ENCODE data around the gene CDC14A. TPM values are rescaled to one million over a fixed set of nuclear protein-coding genes. Genes with fewer than 3 reads are reported as not detected.

The CDC14A gene
- total and polyA plus RNA-seq, 2 donors (not counting 1 experiment from before 2014, with no cell fraction given), result 1.4 to 3.5 TPM

DNA sequence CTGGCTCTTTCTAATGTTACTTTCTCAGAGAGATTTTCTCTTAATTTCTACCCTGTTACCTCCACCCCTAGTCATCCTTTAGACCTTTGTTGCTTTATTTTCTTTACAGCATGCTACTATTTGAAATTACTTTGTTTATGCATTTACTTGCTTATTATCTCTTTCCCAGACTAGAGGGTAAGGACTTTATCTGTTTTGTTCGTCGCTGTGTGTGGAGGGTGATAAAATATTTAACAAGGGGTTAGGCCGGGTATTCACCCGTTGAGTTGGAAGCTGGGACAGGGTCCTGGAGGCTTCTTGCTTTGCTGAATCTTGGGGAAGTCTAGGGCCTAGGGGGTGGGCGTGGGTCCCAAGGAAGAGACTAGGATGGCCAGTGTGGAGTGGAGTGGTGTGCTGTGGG, 43.6 kb downstream of the CDC14A start:
- Histone ChIP-seq H2AFZ (ENCODE audit: low read length) (no peak overlapping the region), H3K4me3 (replicated peaks in 1 of 4; ENCODE audit: control extremely low read depth in 1 of 4, insufficient read depth in 1 of 4, low read depth in 3 of 4, low read length in 4 of 4) (no peak overlapping the region), H3K36me3 (ENCODE audit: control insufficient read depth, insufficient read depth, low read length) (no peaks in the 10 kb centered on the region), H4K20me1 (ENCODE audit: control insufficient read depth, extremely low read depth, insufficient read depth, low read length) (no peaks in the 10 kb centered on the region), H3K79me2 (ENCODE audit: control insufficient read depth, insufficient read depth, low read length) (no peaks in the 10 kb centered on the region), H3K9ac (ENCODE audit: insufficient read depth, low read length) (no peak overlapping the region), H3K27me3 (ENCODE audit: control insufficient read depth, insufficient read depth, low read length) (no peaks in the 10 kb centered on the region), H3K4me2 (ENCODE audit: extremely low read depth, insufficient read depth, low read length) (no peak overlapping the region), H3K9me3 (ENCODE audit: control insufficient read depth, insufficient read depth, low read depth, low read length) (no peaks in the 10 kb centered on the region), H3K4me1 (ENCODE audit: control insufficient read depth, extremely low read depth, insufficient read depth, low read length) (no peaks in the 10 kb centered on the region), H3K27ac (ENCODE audit: insufficient read depth, low read length) (no peak overlapping the region)
- no peak for DNase-seq (ENCODE audit: low read depth in 2 of 2)
- TF ChIP-seq EZH2 (IDR thresholded peaks at IDR 0.05; ENCODE audit: low read length, missing control alignments), result no peak
- TF ChIP-seq, protein P1, sequence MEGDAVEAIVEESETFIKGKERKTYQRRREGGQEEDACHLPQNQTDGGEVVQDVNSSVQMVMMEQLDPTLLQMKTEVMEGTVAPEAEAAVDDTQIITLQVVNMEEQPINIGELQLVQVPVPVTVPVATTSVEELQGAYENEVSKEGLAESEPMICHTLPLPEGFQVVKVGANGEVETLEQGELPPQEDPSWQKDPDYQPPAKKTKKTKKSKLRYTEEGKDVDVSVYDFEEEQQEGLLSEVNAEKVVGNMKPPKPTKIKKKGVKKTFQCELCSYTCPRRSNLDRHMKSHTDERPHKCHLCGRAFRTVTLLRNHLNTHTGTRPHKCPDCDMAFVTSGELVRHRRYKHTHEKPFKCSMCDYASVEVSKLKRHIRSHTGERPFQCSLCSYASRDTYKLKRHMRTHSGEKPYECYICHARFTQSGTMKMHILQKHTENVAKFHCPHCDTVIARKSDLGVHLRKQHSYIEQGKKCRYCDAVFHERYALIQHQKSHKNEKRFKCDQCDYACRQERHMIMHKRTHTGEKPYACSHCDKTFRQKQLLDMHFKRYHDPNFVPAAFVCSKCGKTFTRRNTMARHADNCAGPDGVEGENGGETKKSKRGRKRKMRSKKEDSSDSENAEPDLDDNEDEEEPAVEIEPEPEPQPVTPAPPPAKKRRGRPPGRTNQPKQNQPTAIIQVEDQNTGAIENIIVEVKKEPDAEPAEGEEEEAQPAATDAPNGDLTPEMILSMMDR (conservative IDR thresholded peaks at IDR 0.05 in 1 of 2, IDR thresholded peaks at IDR 0.05 in 1 of 2; ENCODE audit: low read depth in 1 of 2, low read length in 2 of 2), result no peak

DNA sequence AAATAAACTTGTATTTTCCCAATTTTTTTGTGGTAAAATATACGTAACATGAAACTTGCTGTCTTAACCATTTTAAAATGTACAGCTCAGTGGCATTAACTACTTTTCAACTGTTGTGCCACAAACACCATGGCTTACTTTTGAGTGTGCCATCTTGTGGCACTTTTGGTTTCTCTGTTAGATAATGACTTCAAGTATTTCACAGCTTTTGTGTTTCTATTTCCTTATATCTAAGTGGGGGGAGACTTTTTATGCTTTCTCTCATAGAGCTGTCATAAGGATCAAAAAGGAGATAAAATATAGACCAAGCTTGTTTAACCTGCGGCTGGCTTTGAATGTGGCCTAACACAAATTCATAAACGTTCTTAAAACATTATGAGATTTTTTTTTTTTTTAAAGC, 44.3 kb downstream of the CDC14A start:
- H3K9me3 ChIP-seq (ENCODE audit: control insufficient read depth, insufficient read depth, low read depth, low read length), result no peaks in the 10 kb centered on the region
- no peak for DNase-seq (ENCODE audit: low read depth in 2 of 2)
- H2AFZ ChIP-seq (ENCODE audit: low read length), result no peak overlapping the region
- no peak overlapping the region for H3K4me2 ChIP-seq (ENCODE audit: extremely low read depth, insufficient read depth, low read length)
- H3K4me3 ChIP-seq (replicated peaks in 1 of 4; ENCODE audit: control extremely low read depth in 1 of 4, insufficient read depth in 1 of 4, low read depth in 3 of 4, low read length in 4 of 4), result no peak overlapping the region
- H3K27me3 ChIP-seq (ENCODE audit: control insufficient read depth, insufficient read depth, low read length), result no peaks in the 10 kb centered on the region
- H3K4me1 ChIP-seq (ENCODE audit: control insufficient read depth, extremely low read depth, insufficient read depth, low read length), result no peaks in the 10 kb centered on the region
- no peaks in the 10 kb centered on the region for H3K36me3 ChIP-seq (ENCODE audit: control insufficient read depth, insufficient read depth, low read length)
- H3K9ac ChIP-seq (ENCODE audit: insufficient read depth, low read length), result no peak overlapping the region
- TF ChIP-seq EZH2 (IDR thresholded peaks at IDR 0.05; ENCODE audit: low read length, missing control alignments), result no peak
- H4K20me1 ChIP-seq (ENCODE audit: control insufficient read depth, extremely low read depth, insufficient read depth, low read length), result no peaks in the 10 kb centered on the region
- no peaks in the 10 kb centered on the region for H3K79me2 ChIP-seq (ENCODE audit: control insufficient read depth, insufficient read depth, low read length)
- H3K27ac ChIP-seq (ENCODE audit: insufficient read depth, low read length), result no peak overlapping the region

DNA sequence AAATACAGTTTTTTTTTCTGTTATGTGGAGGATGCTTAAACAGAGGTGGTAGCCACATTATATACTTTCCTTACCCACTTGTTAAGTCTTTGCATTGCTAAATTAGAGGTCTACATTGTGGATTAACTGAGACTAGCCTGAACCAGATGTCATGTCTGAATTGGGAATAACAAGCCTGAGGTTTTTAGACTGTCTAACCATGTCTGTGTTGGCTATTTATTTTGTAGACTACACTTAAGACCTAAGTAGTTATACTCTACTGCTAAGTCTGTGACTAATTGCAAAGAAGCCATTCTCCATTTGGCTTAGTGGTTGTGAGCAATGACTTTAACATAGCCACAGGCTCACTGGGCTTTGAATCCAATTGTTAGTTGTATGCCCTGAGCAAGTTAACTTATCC, 45.4 kb downstream of the CDC14A start:
- Histone ChIP-seq H3K4me3 (replicated peaks in 1 of 4; ENCODE audit: control extremely low read depth in 1 of 4, insufficient read depth in 1 of 4, low read depth in 3 of 4, low read length in 4 of 4) (no peak overlapping the region), H3K4me1 (ENCODE audit: control insufficient read depth, extremely low read depth, insufficient read depth, low read length) (no peaks in the 10 kb centered on the region), H2AFZ (ENCODE audit: low read length) (no peak overlapping the region), H3K79me2 (ENCODE audit: control insufficient read depth, insufficient read depth, low read length) (no peaks in the 10 kb centered on the region), H3K4me2 (ENCODE audit: extremely low read depth, insufficient read depth, low read length) (no peak overlapping the region), H3K9me3 (ENCODE audit: control insufficient read depth, insufficient read depth, low read depth, low read length) (no peaks in the 10 kb centered on the region), H3K36me3 (ENCODE audit: control insufficient read depth, insufficient read depth, low read length) (no peaks in the 10 kb centered on the region), H3K27ac (ENCODE audit: insufficient read depth, low read length) (no peak overlapping the region), H4K20me1 (ENCODE audit: control insufficient read depth, extremely low read depth, insufficient read depth, low read length) (no peaks in the 10 kb centered on the region), H3K9ac (ENCODE audit: insufficient read depth, low read length) (no peak overlapping the region), H3K27me3 (ENCODE audit: control insufficient read depth, insufficient read depth, low read length) (no peaks in the 10 kb centered on the region)
- DNase-seq (ENCODE audit: low read depth in 2 of 2), result no peak
- TF ChIP-seq EZH2 (IDR thresholded peaks at IDR 0.05; ENCODE audit: low read length, missing control alignments), result no peak

DNA sequence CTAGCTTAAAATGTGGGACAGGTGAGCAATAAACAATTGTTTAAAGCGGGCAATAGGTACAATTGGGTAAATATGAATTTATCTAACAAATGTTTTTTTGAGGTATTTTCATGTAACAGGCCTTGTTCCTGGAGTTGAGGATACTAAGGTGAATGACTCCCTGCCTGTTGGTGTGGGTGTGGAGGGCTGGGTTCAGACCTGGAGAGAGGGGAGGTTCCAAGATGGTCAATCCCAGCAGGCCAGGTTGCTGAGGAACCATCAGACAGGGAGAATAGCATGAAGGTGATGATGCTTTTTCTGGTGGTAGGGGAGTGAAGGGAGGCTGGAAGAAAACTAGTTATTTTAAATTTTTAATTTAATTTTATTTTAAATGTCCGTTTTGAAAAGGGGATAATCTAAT, 46.3 kb downstream of the CDC14A start:
- no peak for TF ChIP-seq EZH2 (IDR thresholded peaks at IDR 0.05; ENCODE audit: low read length, missing control alignments)
- TF ChIP-seq, protein P1 (conservative IDR thresholded peaks at IDR 0.05 in 1 of 2, IDR thresholded peaks at IDR 0.05 in 1 of 2; ENCODE audit: low read depth in 1 of 2, low read length in 2 of 2), result no peak
- Histone ChIP-seq H3K27ac (ENCODE audit: insufficient read depth, low read length) (no peak overlapping the region), H3K4me1 (ENCODE audit: control insufficient read depth, extremely low read depth, insufficient read depth, low read length) (no peaks in the 10 kb centered on the region), H3K27me3 (ENCODE audit: control insufficient read depth, insufficient read depth, low read length) (no peaks in the 10 kb centered on the region), H3K9me3 (ENCODE audit: control insufficient read depth, insufficient read depth, low read depth, low read length) (no peaks in the 10 kb centered on the region), H4K20me1 (ENCODE audit: control insufficient read depth, extremely low read depth, insufficient read depth, low read length) (no peaks in the 10 kb centered on the region), H2AFZ (ENCODE audit: low read length) (no peak overlapping the region), H3K4me2 (ENCODE audit: extremely low read depth, insufficient read depth, low read length) (no peak overlapping the region), H3K79me2 (ENCODE audit: control insufficient read depth, insufficient read depth, low read length) (no peaks in the 10 kb centered on the region), H3K4me3 (replicated peaks in 1 of 4; ENCODE audit: control extremely low read depth in 1 of 4, insufficient read depth in 1 of 4, low read depth in 3 of 4, low read length in 4 of 4) (no peak overlapping the region), H3K36me3 (ENCODE audit: control insufficient read depth, insufficient read depth, low read length) (no peaks in the 10 kb centered on the region), H3K9ac (ENCODE audit: insufficient read depth, low read length) (no peak overlapping the region)
- no peak for DNase-seq (ENCODE audit: low read depth in 2 of 2)

Measured in fibroblast of lung (primary cell).